NCI-H510A (cell line): Measurements from ENCODE around the gene PURB.
A peak's percentile ranks its signal among the peaks of the same experiment; 100 is the strongest.
"Not testable (repeated sequence)": the region's sequence is repeated elsewhere in the genome, so short reads cannot be mapped to it uniquely, and the experiment has no call there.

Experiments
- DNase-seq: peaks from one replicate; lab custom pipeline; 2025; lab: John Stamatoyannopoulos, UW

Gene PURB

GRCh38 chr7:44852590-44852989 is 32.7 kb downstream of the PURB start:
- no peak for DNase-seq

GRCh38 chr7:44849885-44850544 is 35.3 kb downstream of the PURB start:
- no peak for DNase-seq

GRCh38 chr7:44849259-44849884 is 36.0 kb downstream of the PURB start:
- no peak for DNase-seq

- DNase-seq: peak; percentile 99
Observed at GRCh38 chr7:44847920-44848634, 37.3 kb downstream of the PURB start, which contains the start of gene H2AZ2. H2AZ2 (minus strand) TSS chr7:44848087; CDS start chr7:44847971, 116 bp downstream.

- peak; percentile 75 for DNase-seq
Observed at GRCh38 chr7:44847509-44847919, 37.8 kb downstream of the PURB start.

- no peak for DNase-seq
Observed at GRCh38 chr7:44846816-44847508, 38.4 kb downstream of the PURB start.

GRCh38 chr7:44846390-44846789 is 38.9 kb downstream of the PURB start:
- not testable (repeated sequence) for DNase-seq

GRCh38 chr7:44845451-44845850 is 39.9 kb downstream of the PURB start:
- DNase-seq: no peak

- not testable (repeated sequence) for DNase-seq
Observed at GRCh38 chr7:44843440-44843839, 41.9 kb downstream of the PURB start.

- DNase-seq: not testable (repeated sequence)
Observed at GRCh38 chr7:44842675-44843074, 42.7 kb downstream of the PURB start.

GRCh38 chr7:44838751-44839150 is 46.6 kb downstream of the PURB start:
- no peak for DNase-seq

GRCh38 chr7:44827567-44827966 is 57.8 kb downstream of the PURB start:
- no peak for DNase-seq
